Activated T-cell treated with anti-CD3 and anti-CD28 coated beads, Interleukin-2, amount 50 U/mL, for 48 hours (primary cell): ENCODE measurements around the gene RGS10.

Source experiments
- DNase-seq, 2 experiments: peaks; one replicate each; pipeline ENCODE4 v3.0.0-alpha.2; 2020

RGS10 gene

DNA sequence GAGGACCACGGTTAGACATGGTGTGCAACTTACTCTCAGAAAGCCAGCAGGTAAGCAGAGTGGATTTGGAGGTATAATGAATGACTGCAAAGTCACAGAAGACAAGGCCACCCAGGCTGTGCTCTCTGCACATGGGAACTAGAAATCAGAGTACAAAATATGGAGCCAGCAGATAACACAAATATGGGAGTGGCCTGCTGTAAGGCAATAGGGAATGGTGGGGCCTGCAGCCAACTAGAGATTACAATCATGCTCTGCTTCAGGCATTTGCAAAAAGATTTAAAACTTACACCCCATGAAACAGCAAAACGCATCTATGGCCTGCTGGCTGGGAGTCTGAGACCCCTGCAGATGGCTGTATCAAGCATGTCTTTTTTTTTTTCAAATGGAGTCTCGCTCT lies 47.0 kb downstream of the RGS10 start:
- DNase-seq = no peak

- DNase-seq = no peak
Observed at GRCh38 chr10:119495021-119495505, 47.5 kb downstream of the RGS10 start.

DNA sequence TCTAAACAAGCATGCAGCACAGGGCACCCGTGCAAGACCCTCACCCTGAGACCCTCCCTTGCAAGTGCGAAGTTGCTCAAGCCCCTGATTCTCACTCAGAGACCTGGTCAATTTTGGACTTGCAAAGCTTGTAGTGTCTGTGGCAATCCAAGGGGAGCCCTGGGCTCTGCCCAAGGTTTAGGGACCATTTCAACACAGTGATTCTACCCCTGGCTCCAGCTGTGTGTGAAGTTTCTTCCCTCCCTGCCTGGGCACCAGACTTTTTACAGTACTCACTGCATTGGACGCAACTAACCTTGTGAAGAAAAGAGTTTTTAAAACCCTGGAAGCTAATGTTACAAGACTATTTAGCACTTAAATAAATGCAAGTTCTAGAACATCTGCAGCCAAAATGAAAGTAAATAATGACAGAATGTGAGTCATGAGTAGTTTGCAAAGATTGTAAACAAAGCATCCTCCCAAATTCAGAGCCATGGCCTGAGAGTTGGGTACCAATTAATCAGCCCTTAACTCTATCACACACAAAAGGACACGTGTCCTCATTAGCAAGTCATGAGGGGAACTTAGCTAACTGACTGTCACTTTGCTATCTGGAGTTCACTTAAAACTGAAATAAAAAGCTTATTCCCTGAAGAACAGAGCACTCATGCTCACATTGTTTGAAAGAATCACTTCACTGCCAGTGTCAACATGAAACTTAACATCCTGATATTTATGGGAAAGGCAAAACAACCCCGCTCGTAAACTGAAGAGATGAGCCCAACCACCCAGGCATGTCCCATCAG lies 48.1 kb downstream of the RGS10 start:
- DNase-seq = no peak

GRCh38 chr10:119493155-119493554 lies 49.4 kb downstream of the RGS10 start:
- DNase-seq = no peak

DNA sequence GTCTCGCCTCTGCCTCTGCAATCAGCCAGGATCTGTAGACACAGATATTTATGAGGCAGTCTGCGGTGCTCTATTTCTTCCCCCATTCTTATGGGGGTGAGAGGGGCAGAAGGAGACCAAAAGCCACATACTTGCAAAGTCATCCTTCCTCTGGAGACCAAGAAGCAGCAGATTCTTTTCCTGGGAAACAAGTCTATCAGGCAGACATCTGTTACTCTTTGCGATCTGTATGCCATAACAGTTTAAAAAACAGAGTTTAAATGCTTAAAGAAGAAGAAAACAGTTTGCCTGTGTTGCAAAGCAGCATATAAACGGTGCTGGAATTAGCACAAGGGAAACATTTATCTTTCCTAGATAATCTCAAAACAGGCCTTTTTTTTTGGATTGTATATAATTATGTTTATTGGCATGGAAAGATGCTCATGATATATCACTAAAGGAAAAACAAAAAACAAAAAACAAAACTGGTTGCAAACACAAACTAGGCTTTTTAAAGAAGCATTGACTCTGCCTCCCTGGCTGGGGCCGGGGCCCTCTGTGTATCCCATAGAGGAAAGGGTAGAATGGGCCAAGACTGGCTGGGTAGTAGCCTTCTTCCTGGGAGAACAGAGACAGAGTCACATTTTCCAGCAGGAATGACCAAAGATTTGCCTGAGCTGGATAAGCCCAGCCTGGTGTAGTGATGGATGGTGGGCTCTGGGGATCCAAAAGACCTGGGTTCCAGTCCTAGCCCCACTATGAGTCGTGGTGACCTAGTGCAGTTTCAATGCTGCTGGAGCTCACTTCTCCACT lies 50.4 kb downstream of the RGS10 start:
- no peak for DNase-seq

DNA sequence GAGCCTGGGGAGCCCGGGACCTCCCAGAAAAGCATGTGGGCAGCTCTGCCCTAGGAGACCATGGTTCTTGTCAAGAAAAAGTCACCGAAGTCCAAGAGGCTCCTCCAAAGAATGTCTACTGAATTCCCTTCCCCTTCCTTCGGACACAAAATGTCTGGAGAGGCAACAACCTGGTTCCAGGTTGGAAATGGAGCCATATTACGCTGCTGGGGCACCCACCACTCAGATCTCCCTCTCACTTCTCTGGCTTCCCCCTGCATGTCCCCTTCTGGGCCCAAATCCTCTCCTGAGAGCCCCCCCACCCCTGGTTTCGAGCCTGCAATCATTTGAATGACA lies 52.6 kb downstream of the RGS10 start:
- DNase-seq = no peak

DNA sequence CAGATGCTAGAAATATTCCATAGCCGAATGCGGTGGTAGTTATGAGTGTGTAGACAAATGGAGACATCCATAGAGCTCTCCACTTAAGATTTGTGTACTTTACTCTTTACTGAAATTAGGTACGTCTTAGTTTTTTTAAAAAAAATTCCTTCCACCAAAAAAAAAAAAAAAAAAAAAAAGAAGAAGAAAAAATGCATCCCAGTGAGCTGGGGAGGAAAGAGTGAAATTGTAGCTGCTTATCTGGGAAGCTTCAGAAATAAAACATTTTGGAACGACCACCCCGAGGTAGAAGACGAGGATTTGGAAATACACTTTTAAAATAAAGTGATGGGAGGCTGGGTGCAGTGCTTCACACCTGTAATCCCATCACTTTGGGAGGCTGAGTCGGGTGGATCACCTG lies 53.8 kb downstream of the RGS10 start:
- no peak for DNase-seq

DNA sequence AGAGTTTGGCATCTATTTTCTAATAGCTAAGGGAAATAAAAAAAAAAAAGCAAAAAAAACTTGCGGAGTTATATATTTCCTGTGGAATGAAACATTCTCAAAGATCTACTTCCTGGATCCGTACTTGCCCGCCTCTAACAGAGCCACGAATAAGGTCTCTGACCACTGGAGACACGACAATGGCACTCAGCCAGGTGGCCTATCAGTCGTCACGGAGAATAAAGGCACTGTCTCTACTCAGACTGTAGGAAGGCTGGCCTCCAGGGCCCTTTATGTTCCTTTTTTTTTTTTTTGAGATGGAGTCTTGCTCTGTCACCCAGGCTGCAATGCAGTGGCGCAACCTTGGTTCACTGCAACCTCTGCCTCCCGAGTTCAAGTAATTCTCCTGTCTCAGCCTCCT lies 58.7 kb downstream of the RGS10 start:
- DNase-seq = no peak

DNA sequence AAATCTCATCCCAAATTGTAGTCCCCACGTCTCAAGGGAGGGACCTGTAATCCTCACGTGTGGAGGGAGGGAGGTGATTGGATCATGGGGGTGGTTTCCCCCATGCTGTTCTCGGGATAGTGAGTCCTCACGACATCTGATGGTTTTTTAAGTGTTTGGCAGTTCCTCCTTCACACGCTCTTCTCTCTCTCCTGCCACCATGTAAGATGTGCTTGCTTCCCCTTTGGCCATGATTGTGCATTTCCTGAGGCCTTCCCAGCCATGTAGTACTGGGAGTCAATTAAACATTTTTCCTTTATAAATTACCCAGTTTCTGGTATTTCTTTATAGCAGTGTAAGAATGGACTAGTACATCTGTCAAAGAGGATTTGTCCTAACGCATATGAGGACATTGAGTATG lies 59.5 kb downstream of the RGS10 start:
- no peak for DNase-seq

DNA sequence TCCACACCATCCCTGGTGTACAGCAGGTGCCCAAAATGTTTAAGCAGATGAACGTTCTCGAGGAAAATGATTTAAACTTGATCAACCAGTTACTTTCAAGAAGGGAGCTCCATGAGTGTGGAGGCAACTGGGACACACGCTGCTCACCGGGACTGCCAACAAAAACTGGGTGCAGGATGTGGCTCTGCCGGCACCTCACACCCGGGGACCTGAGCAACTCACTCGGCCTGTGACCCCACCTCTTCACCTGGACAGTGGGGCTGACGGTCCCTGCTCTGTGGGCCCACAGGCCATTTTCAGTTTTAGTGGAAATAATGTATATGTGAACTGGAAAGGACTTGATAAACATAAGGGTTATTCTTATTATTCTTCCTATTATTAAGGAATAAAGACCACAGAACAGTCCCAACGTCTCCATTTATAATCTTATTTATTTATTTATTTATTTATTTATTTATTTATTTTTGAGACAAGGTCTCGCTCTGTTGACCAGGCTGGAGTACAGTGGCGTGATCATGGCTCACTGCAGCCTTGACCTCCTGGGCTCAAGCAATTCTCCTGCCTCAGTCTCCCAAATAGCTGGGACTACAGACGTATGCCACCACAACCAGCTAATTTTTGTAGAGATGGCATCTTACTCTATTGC lies 60.6 kb downstream of the RGS10 start:
- DNase-seq = no peak

DNA sequence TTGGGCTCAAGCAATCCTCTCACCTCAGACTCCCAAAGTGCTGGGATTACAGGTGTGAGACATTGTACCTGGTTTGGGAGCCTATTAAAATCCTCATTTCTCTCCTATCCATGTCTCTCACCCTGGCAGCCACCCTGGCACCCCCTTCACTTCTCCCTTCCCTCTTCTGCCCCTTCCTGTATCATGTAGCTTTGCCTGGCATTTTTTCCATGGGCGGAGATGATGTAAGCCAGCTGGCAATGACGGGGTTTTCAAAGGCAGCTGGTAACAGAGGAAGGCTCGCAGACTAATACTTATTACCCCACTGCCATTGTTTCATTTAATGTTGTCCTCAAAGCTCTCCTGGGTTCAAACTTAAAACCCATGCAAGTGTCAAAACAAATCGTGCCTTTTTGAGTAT lies 61.9 kb downstream of the RGS10 start:
- DNase-seq = no peak

- DNase-seq = no peak
Observed at GRCh38 chr10:119479532-119479931, 63.0 kb downstream of the RGS10 start.

- DNase-seq = no peak
Observed at GRCh38 chr10:119478811-119479341, 63.6 kb downstream of the RGS10 start.

- DNase-seq = peak in 1 of 2 experiments; percentile 48
Observed at GRCh38 chr10:119478111-119478802, 64.3 kb downstream of the RGS10 start.

DNA sequence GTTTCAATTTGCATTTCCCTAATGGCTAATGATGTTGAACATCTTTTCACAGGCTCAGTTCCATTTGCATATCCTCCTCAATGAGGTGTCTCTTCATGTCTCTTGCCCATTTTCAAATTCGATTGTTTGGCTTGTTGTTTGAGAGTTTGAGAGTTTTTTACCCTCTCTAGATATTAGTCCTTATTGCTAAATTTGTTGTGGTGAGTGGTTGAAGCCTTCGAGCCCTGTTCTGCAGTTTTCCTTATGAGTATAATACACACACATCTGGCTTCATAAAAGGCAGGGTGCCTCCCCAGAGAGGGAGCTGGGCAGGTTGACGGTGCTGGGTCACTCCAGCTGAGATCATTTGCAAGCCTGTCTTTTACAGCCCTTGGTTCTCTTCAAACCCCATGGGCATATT lies 65.1 kb downstream of the RGS10 start:
- DNase-seq = no peak

DNA sequence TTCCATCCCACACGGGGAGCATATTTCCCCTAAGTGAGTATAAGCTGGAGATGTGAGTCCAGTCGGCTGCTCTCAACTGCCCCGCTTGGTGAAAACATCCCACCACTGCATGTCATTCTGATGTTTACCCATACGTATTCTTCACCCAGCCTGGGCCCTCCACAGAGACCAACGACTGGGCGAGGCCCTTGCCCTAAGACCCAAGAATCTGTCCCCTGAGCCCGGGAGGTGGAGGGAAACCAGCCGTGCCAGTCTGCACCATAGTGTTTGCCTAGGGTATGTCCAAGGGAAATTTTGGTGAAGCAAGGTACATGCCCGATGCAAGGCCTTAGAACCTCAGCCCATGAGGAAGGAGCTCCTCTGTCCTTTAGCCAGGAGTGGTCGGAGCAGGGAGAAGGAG lies 67.9 kb downstream of the RGS10 start:
- DNase-seq = no peak

DNA sequence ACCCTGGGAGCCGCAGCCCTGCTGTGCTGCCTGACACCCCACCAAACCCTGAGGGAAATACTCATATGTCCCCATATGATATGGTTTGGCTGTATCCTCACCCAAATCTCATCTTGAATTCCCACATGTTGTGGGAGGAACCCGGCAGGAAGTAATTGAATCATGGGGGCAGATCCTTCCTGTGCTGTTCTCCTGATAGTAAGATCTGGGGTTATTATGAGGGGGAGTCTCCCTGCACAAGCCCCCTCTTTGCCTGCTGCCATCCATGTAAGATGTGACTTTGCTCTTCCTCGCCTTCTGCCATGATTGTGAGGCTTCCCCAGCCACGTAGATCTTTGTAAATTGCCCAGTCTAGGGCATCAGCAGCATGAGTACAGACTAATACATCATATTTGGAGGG lies 68.7 kb downstream of the RGS10 start:
- no peak for DNase-seq

DNA sequence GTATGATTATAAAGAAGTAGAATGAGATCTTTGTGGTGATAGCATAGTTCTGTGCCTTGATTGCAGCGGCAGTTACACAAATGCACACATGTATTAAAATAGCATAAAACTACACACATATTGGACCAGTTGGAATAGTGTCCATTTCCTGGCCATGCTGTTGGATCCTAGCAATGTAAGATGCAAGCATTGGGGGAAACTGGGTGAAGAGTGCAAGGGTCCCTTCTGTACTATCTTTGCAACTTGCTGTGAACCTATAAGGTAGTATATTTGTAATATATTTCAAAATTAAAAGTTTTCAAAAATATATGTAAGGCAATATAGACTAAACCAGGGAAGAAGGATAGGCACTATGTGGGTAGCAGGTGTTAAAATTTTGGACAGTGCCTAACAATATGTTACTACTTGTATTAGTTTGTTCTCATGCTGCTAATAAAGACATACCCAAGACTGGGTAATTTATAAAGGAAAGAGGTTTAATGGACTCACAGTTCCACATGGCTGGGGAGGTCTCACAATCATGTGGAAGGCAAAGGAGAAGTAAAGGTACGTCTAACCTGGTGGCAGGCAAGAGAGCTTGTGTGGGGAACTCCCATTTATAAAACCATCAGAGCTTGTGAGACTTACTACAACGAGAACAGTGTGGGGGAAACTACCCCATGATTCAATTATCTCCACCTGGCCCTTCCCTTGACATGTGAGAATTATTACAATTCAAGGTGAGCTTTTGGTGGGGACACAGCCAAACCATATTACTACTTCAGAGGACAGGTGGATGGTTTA lies 71.4 kb downstream of the RGS10 start:
- DNase-seq = no peak

- DNase-seq = no peak
Observed at GRCh38 chr10:119469846-119470245, 72.7 kb downstream of the RGS10 start.

- no peak for DNase-seq
Observed at GRCh38 chr10:119469325-119469707, 73.2 kb downstream of the RGS10 start.

DNA sequence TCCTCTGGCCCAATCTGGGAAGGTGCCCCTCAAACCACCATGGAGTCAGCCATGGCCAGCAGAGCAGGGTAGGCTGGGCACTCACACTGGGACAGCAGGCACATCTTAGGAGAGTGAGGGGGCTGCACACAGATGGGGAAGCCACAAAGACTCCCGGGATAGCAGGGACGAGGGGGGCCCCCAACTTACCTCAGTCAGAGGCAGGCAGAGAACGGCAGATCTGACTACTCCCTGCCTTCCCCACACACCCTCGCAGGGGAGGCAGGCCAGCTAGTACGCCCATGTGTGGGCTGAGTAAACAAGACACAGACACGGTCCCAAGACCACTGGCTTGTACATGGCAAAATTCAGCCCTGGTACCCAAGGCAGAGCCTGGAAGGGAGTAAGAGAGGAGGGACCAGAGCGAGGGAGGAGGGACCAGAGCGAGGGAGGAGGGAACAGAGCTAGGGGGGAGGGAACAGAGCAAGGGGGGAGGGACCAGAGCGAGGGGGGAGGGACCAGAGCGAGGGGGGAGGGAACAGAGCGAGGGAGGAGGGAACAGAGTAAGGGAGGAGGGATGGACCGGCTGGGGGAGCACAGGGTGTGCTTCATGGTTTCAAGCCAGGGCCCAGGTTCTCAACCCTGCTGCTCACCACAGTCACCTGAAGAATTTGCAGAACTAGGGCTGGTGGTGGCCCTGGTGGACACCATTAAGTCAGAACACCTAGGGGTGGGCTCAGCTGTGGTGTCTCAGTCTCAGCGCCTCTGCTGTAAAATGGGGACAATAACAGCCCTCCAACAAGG lies 73.8 kb downstream of the RGS10 start:
- no peak for DNase-seq
